ENCODE results near the gene CTNNA2.

The CTNNA2 gene

GRCh38 chr2:80655265-80655664 lies 1142.4 kb downstream of the CTNNA2 start:
- DNase-seq: no peak

GRCh38 chr2:80670763-80671162 lies 1157.9 kb downstream of the CTNNA2 start:
- no peak for DNase-seq

- no peak for DNase-seq
These were observed 1174.7 kb downstream of the CTNNA2 start for GRCh38 chr2:80687524-80687923.

- DNase-seq: no peak
These were observed 1176.3 kb downstream of the CTNNA2 start for GRCh38 chr2:80689106-80689505.

All from fibroblast of skin of right biceps (primary cell).